ENCODE results near the gene PNMA8B. TPM values are rescaled to one million over a fixed set of nuclear protein-coding genes. Genes with fewer than 3 reads are reported as not detected.

The PNMA8B gene
- total RNA-seq (under 1 TPM; 0.17 to 0.52 (median 0.43) TPM), polyA plus RNA-seq (under 1 TPM; 0.16 to 0.43 (median 0.18) TPM)
- long read RNA-seq, donor 1: 0 reads
- long read RNA-seq, donor 2: 0 reads

GRCh38 chr19:46495786-46496099, at the start of gene PNMA8B:
TSS of gene PNMA8B (minus strand) at chr19:46495867. CDS start at chr19:46495465, 402 bp downstream.
- Histone ChIP-seq H3K4me1 (no peaks in the 10 kb centered on the region), H3K9me3 (no peaks in the 10 kb centered on the region), H3K27me3 (ENCODE audit: insufficient read depth in 3 of 3, low read length in 2 of 3) (peaks cover 0 to 40% (median 17%) of the 10 kb centered on the region in 3 donors), H3K27ac (no peak within 1 kb of the TSS), H3K36me3 (ENCODE audit: insufficient read depth in 1 of 2, low read depth in 1 of 2) (no peaks in the 10 kb centered on the region), H3K4me3 (peak within 1 kb of the TSS; percentile 41)
- ATAC-seq (peak in 2 of 4 donors; percentile 18 to 46), DNase-seq (peak; percentile 69 to 78)
- WGBS, 3 donors: 5 to 18% (median 15%) methylated on average over 29 of the region's 29 CpGs
- intact Hi-C loops (cut with DNase I): no loop called here
- TF ChIP-seq CTCF (IDR thresholded peaks at IDR 0.05): no peak

GRCh38 chr19:46544651-46545050, 49.0 kb upstream of the PNMA8B start:
- DNase-seq (no peak), ATAC-seq (no peak)
- H3K27me3 ChIP-seq (ENCODE audit: insufficient read depth in 3 of 3, low read length in 2 of 3): no peaks in the 10 kb centered on the region
- no peaks in the 10 kb centered on the region for H3K9me3 ChIP-seq
- intact Hi-C loops (cut with DNase I): no loop called here
- peaks cover 4% of the 10 kb centered on the region for H3K4me1 ChIP-seq
- 75 to 81% (median 80%) methylated on average over 5 of the region's 5 CpGs for WGBS, 3 donors
- H3K27ac ChIP-seq: no peak overlapping the region
- H3K36me3 ChIP-seq (ENCODE audit: insufficient read depth in 1 of 2, low read depth in 1 of 2): no peaks in the 10 kb centered on the region
- H3K4me3 ChIP-seq: no peak overlapping the region
- no peak for TF ChIP-seq CTCF (IDR thresholded peaks at IDR 0.05)

- H3K27ac ChIP-seq: no peak overlapping the region
- ATAC-seq (peak; percentile 81 to 93 (median 84)), DNase-seq (peak; percentile 89 to 91)
- 32 to 35% (median 33%) methylated on average over 15 of the region's 15 CpGs for WGBS, 3 donors
- peak; percentile 93 for TF ChIP-seq CTCF (IDR thresholded peaks at IDR 0.05)
- no peak overlapping the region for H3K4me3 ChIP-seq
- intact Hi-C loops (cut with DNase I): loop anchor here in 1 of 2 donors (2.0 kb wide), 1 partner anchor 14 kb away; no protein-coding TSS in a partner anchor
- no peaks in the 10 kb centered on the region for H3K9me3 ChIP-seq
- H3K36me3 ChIP-seq (ENCODE audit: insufficient read depth in 1 of 2, low read depth in 1 of 2): no peaks in the 10 kb centered on the region
- no peaks in the 10 kb centered on the region for H3K27me3 ChIP-seq (ENCODE audit: insufficient read depth in 3 of 3, low read length in 2 of 3)
- peaks cover 4% of the 10 kb centered on the region for H3K4me1 ChIP-seq
These were observed 47.0 kb upstream of the PNMA8B start for GRCh38 chr19:46542428-46543230.

GRCh38 chr19:46537136-46538097, 41.8 kb upstream of the PNMA8B start:
- peak; percentile 61 for TF ChIP-seq CTCF (IDR thresholded peaks at IDR 0.05)
- WGBS, 3 donors: 32 to 33% (median 33%) methylated on average over 19 of the region's 19 CpGs
- no peaks in the 10 kb centered on the region for H3K4me1 ChIP-seq
- H3K27ac ChIP-seq: no peak overlapping the region
- intact Hi-C loops (cut with DNase I): no loop called here
- no peaks in the 10 kb centered on the region for H3K36me3 ChIP-seq (ENCODE audit: insufficient read depth in 1 of 2, low read depth in 1 of 2)
- peaks cover 0 to 7% (median 6%) of the 10 kb centered on the region in 3 donors for H3K27me3 ChIP-seq (ENCODE audit: insufficient read depth in 3 of 3, low read length in 2 of 3)
- ATAC-seq: peak in 2 of 4 donors; percentile 53 to 58
- no peaks in the 10 kb centered on the region for H3K9me3 ChIP-seq
- no peak overlapping the region for H3K4me3 ChIP-seq
- DNase-seq: peak; percentile 49 to 70

All from psoas muscle (tissue), 8 donors.